H9 (cell line): ENCODE measurements around the gene RAD18. TPM values are rescaled to one million over a fixed set of nuclear protein-coding genes. Genes with fewer than 3 reads are reported as not detected.
A peak's percentile ranks its signal among the peaks of the same experiment; 100 is the strongest.

Experiments
- DNase-seq: peaks from one replicate; pipeline ENCODE4 v3.0.0-alpha.2; 2017
- H2AFZ ChIP-seq: one replicate; pipeline ENCODE4 v1.6.1; 2013; ENCODE audit warnings: mild to moderate bottlenecking, low read length, control low read depth, moderate library complexity
- H2AK5ac ChIP-seq: 2 replicates; pipeline ENCODE4 v1.6.1; 2013; ENCODE audit warnings: low read length, control low read depth, mixed read lengths; ENCODE audit not compliant: insufficient read length
- H2BK120ac ChIP-seq: one replicate; pipeline ENCODE4 v1.6.1; 2013; ENCODE audit warnings: low read depth, mild to moderate bottlenecking, low read length, control low read depth, inconsistent platforms; ENCODE audit not compliant: poor library complexity, severe bottlenecking
- H2BK12ac ChIP-seq: 2 replicates; pipeline ENCODE4 v1.6.1; 2013; ENCODE audit warnings: low read length, control low read depth, mixed read lengths, low read depth; ENCODE audit not compliant: insufficient read length
- H2BK15ac ChIP-seq: 2 replicates; pipeline ENCODE4 v1.6.1; 2013; ENCODE audit warnings: low read depth, low read length, control low read depth
- H2BK20ac ChIP-seq: one replicate; pipeline ENCODE4 v1.6.1; 2013; ENCODE audit warnings: low read depth, mild to moderate bottlenecking, low read length, control low read depth, inconsistent platforms; ENCODE audit not compliant: poor library complexity, severe bottlenecking
- H2BK5ac ChIP-seq: 2 replicates; pipeline ENCODE4 v1.6.1; 2013; ENCODE audit warnings: low read length, control low read depth, mixed read lengths; ENCODE audit not compliant: insufficient read length
- H3K14ac ChIP-seq: 2 replicates; pipeline ENCODE4 v1.6.1; 2013; ENCODE audit warnings: low read length, control low read depth; ENCODE audit not compliant: insufficient read depth
- H3K18ac ChIP-seq: 2 replicates; pipeline ENCODE4 v1.6.1; 2013; ENCODE audit warnings: low read depth, mild to moderate bottlenecking, mixed read lengths, low read length, control low read depth; ENCODE audit not compliant: insufficient read length
- H3K23ac ChIP-seq: 2 replicates; pipeline ENCODE4 v1.6.1; 2013; ENCODE audit warnings: low read length, control low read depth, mixed read lengths, low read depth; ENCODE audit not compliant: insufficient read length
- H3K23me2 ChIP-seq: 2 replicates; pipeline ENCODE4 v1.6.1; 2013; ENCODE audit warnings: low read depth, mild to moderate bottlenecking, mixed read lengths, low read length, control low read depth; ENCODE audit not compliant: insufficient read length, poor library complexity, severe bottlenecking
- H3K27ac ChIP-seq: 2 replicates; pipeline ENCODE4 v1.5.1; 2013; ENCODE audit warnings: low read length, control low read depth, mixed read lengths, low read depth; ENCODE audit not compliant: insufficient read length
- H3K27me3 ChIP-seq: 2 replicates; pipeline ENCODE4 v1.6.1; 2013; ENCODE audit warnings: low read length, control low read depth, inconsistent platforms; ENCODE audit not compliant: insufficient read depth
- H3K4ac ChIP-seq: 2 replicates; pipeline ENCODE4 v1.6.1; 2013; ENCODE audit warnings: low read depth, mild to moderate bottlenecking, control low read depth, inconsistent platforms, low read length, moderate library complexity
- H3K4me1 ChIP-seq: 2 replicates; pipeline ENCODE4 v1.6.1; 2013; ENCODE audit warnings: low read length, control low read depth, inconsistent platforms; ENCODE audit not compliant: insufficient read depth
- H3K4me2 ChIP-seq: 2 replicates; pipeline ENCODE4 v1.6.1; 2013; ENCODE audit warnings: low read length, control low read depth, mixed read lengths; ENCODE audit not compliant: insufficient read length, insufficient read depth
- H3K56ac ChIP-seq: 2 replicates; pipeline ENCODE4 v1.6.1; 2013; ENCODE audit warnings: low read depth, mild to moderate bottlenecking, mixed read lengths, low read length, control low read depth; ENCODE audit not compliant: insufficient read length
- H3K79me1 ChIP-seq: 2 replicates; pipeline ENCODE4 v1.6.1; 2013; ENCODE audit warnings: low read depth, mild to moderate bottlenecking, moderate library complexity, low read length, control low read depth, inconsistent platforms; ENCODE audit not compliant: insufficient read depth, poor library complexity, severe bottlenecking
- H3K79me2 ChIP-seq: 2 replicates; pipeline ENCODE4 v1.6.1; 2013; ENCODE audit warnings: low read length, control low read depth, inconsistent platforms; ENCODE audit not compliant: insufficient read depth
- H3K9ac ChIP-seq: 2 replicates; pipeline ENCODE4 v1.6.1; 2013; ENCODE audit warnings: low read length, control low read depth, mixed read lengths; ENCODE audit not compliant: insufficient read length; ENCODE audit errors: extremely low read depth
- H3K9me3 ChIP-seq: one replicate; pipeline ENCODE4 v1.6.1; 2013; ENCODE audit warnings: low read depth, low read length, inconsistent platforms; ENCODE audit not compliant: control insufficient read depth
- H3T11ph ChIP-seq: one replicate; pipeline ENCODE4 v1.6.1; 2013; ENCODE audit warnings: mild to moderate bottlenecking, low read length, control low read depth, inconsistent platforms
- H4K20me1 ChIP-seq: one replicate; pipeline ENCODE4 v1.6.1; 2013; ENCODE audit not compliant: control insufficient read depth, insufficient read length, insufficient read depth
- H4K5ac ChIP-seq: 2 replicates; pipeline ENCODE4 v1.6.1; 2013; ENCODE audit warnings: low read depth, mild to moderate bottlenecking, mixed read lengths, low read length, control low read depth; ENCODE audit not compliant: insufficient read length
- H4K8ac ChIP-seq: replicated peaks from 2 replicates; pipeline ENCODE4 v1.6.1; 2013; ENCODE audit warnings: low read length, control low read depth, mixed read lengths, low read depth; ENCODE audit not compliant: insufficient read length
- H4K91ac ChIP-seq: 2 replicates; pipeline ENCODE4 v1.6.1; 2013; ENCODE audit warnings: low read depth, mild to moderate bottlenecking, moderate library complexity, mixed read lengths, low read length, control low read depth; ENCODE audit not compliant: insufficient read length
- H3K27ac Mint-ChIP-seq, 3 experiments: 2 replicates in 2 of 3; 3 replicates in 1 of 3; pipeline ENCODE4 v1.8.0; 2020 to 2021; ENCODE audit warnings: mixed read lengths in 3 of 3, mild to moderate bottlenecking in 1 of 3, moderate library complexity in 1 of 3
- H3K27me3 Mint-ChIP-seq: 2 replicates; pipeline ENCODE4 v1.8.0; 2021; ENCODE audit warnings: low read depth, mild to moderate bottlenecking, moderate library complexity, mixed read lengths
- H3K36me3 Mint-ChIP-seq, 3 experiments: 2 replicates in 2 of 3; 3 replicates in 1 of 3; pipeline ENCODE4 v1.8.0; 2020 to 2021; ENCODE audit warnings: low read depth in 3 of 3, mixed read lengths in 3 of 3; ENCODE audit not compliant: insufficient read depth in 1 of 3
- H3K4me1 Mint-ChIP-seq, 2 experiments: 2 replicates each; pipeline ENCODE4 v1.8.0; 2020; ENCODE audit warnings: mixed read lengths in 2 of 2
- H3K4me3 Mint-ChIP-seq, 2 experiments: 2 replicates in 1 of 2; 3 replicates in 1 of 2; pipeline ENCODE4 v1.8.0; 2020 to 2021; ENCODE audit warnings: mild to moderate bottlenecking in 2 of 2, mixed read lengths in 2 of 2, moderate library complexity in 1 of 2
- H3K9me3 Mint-ChIP-seq, 2 experiments: 2 replicates in 1 of 2; 3 replicates in 1 of 2; pipeline ENCODE4 v1.8.0; 2020; ENCODE audit warnings: mild to moderate bottlenecking in 2 of 2, mixed read lengths in 2 of 2, moderate library complexity in 1 of 2
- CTCF ChIP-seq: fragments of 200-600 bp; sonication (generic); conservative IDR thresholded peaks from 3 replicates; pipeline ENCODE4 v1.8.0; 2021; ENCODE audit warnings: antibody characterized with exemption, mild to moderate bottlenecking
- WGBS: extraction: QIAGEN DNeasy Blood & Tissue Kit; methylation state at CpG from one replicate; pipeline ENCODE4 v1.1.7; 2013; ENCODE audit warnings: missing lambda C conversion rate, low lambda C conversion rate, mixed read lengths; ENCODE audit not compliant: insufficient read length; ENCODE audit errors: extremely low coverage; 5-methylcytosine and 5-hydroxymethylcytosine counted together
- total RNA-seq: library from RNA; stranded (reverse); gene quantifications from 2 replicates; pipeline ENCODE4 v1.2.1, GENCODE V29; 2021

Gene RAD18
- total RNA-seq, 1 experiment from 2014 or later, result 27.8 TPM

- Histone ChIP-seq H3K4ac (no peak overlapping the region), H3K79me1 (no peaks in the 10 kb centered on the region), H2AFZ (no peak overlapping the region), H4K91ac (no peak overlapping the region), H2BK15ac (no peak overlapping the region), H3K23ac (no peak overlapping the region), H3K9me3 (no peaks in the 10 kb centered on the region), H3T11ph (no peak overlapping the region), H3K9ac (no peak overlapping the region), H2BK5ac (no peak overlapping the region), H3K18ac (no peak overlapping the region), H3K27me3 (no peaks in the 10 kb centered on the region), H2AK5ac (no peak overlapping the region), H2BK120ac (no peak overlapping the region), H2BK12ac (no peak overlapping the region), H2BK20ac (no peak overlapping the region), H3K14ac (no peak overlapping the region), H3K4me1 (no peaks in the 10 kb centered on the region; the same call in 1 of the 2 replicates), H3K56ac (no peak overlapping the region), H3K4me2 (no peak overlapping the region), H4K20me1 (no peaks in the 10 kb centered on the region), H3K79me2 (no peaks in the 10 kb centered on the region), H4K8ac (no peak overlapping the region), H3K27ac (no peak overlapping the region), H3K23me2 (no peaks in the 10 kb centered on the region), H4K5ac (no peak overlapping the region)
- no peak overlapping the region for H3K27ac Mint-ChIP-seq
- H3K27me3 Mint-ChIP-seq, result peaks cover 21% of the 10 kb centered on the region
- H3K4me3 Mint-ChIP-seq, result no peak overlapping the region
- peak; percentile 99 for TF ChIP-seq CTCF
- peaks cover 6 to 9% of the 10 kb centered on the region in 2 experiments; a peak in 3 of 4 replicates for H3K4me1 Mint-ChIP-seq
- no peak for DNase-seq
- WGBS, result no CpG with 5 or more reads among the region's 7 CpGs
- no peaks in the 10 kb centered on the region; a peak in 1 of 5 replicates for H3K9me3 Mint-ChIP-seq
- H3K36me3 Mint-ChIP-seq, result no peaks in the 10 kb centered on the region
Observed at GRCh38 chr3:8970971-8971589, 7.8 kb upstream of the RAD18 start.
